Trophoblast cell (in vitro differentiated cells and primary cell): ENCODE measurements around the gene ZNF576.
"Not testable (repeated sequence)": the region's sequence is repeated elsewhere in the genome, so short reads cannot be mapped to it uniquely, and the experiment has no call there.

ENCODE experiments used
- DNase-seq, 2 donors: peaks; one replicate each; pipeline ENCODE4 v3.0.0-alpha.2; 2016
- H2AFZ ChIP-seq: 2 replicates; pipeline ENCODE4 v1.6.1; 2013; ENCODE audit warnings: low read length, moderate library complexity, mild to moderate bottlenecking; ENCODE audit not compliant: insufficient read depth, poor library complexity
- H2AK5ac ChIP-seq: 2 replicates; pipeline ENCODE4 v1.6.1; 2013; ENCODE audit warnings: mild to moderate bottlenecking, low read length
- H2BK120ac ChIP-seq: 2 replicates; pipeline ENCODE4 v1.6.1; 2013; ENCODE audit warnings: low read length, mild to moderate bottlenecking, moderate library complexity; ENCODE audit not compliant: insufficient read depth, poor library complexity
- H2BK12ac ChIP-seq: 2 replicates; pipeline ENCODE4 v1.6.1; 2013; ENCODE audit warnings: mild to moderate bottlenecking, low read length, moderate library complexity
- H2BK5ac ChIP-seq: 2 replicates; pipeline ENCODE4 v1.6.1; 2013; ENCODE audit warnings: low read length, low read depth, moderate library complexity, mild to moderate bottlenecking; ENCODE audit not compliant: poor library complexity
- H3K14ac ChIP-seq: 2 replicates; pipeline ENCODE4 v1.6.1; 2013; ENCODE audit warnings: mild to moderate bottlenecking, low read length
- H3K18ac ChIP-seq: 2 replicates; pipeline ENCODE4 v1.6.1; 2013; ENCODE audit warnings: mild to moderate bottlenecking, low read length
- H3K23ac ChIP-seq: 2 replicates; pipeline ENCODE4 v1.6.1; 2013; ENCODE audit warnings: low read length
- H3K27ac ChIP-seq: 2 replicates; pipeline ENCODE4 v1.5.1; 2013; ENCODE audit warnings: low read depth, mild to moderate bottlenecking, inconsistent platforms, low read length, moderate library complexity
- H3K27me3 ChIP-seq: 2 replicates; pipeline ENCODE4 v1.6.1; 2013; ENCODE audit warnings: inconsistent platforms, mild to moderate bottlenecking, low read length, moderate library complexity; ENCODE audit not compliant: insufficient read depth
- H3K36me3 ChIP-seq, 2 experiments: 1 replicate in 1 of 2; 2 replicates in 1 of 2; pipeline ENCODE4 v1.6.1; 2013; ENCODE audit warnings: low read length in 2 of 2, mild to moderate bottlenecking in 2 of 2, moderate library complexity in 1 of 2; ENCODE audit not compliant: insufficient read depth in 2 of 2, control insufficient read depth in 1 of 2
- H3K4ac ChIP-seq: 2 replicates; pipeline ENCODE4 v1.6.1; 2013; ENCODE audit warnings: low read depth, mild to moderate bottlenecking, low read length, moderate library complexity
- H3K4me1 ChIP-seq, 2 experiments: 1 replicate in 1 of 2; 2 replicates in 1 of 2; pipeline ENCODE4 v1.6.1; 2013; ENCODE audit warnings: low read length in 2 of 2, mild to moderate bottlenecking in 2 of 2, moderate library complexity in 1 of 2; ENCODE audit not compliant: insufficient read depth in 2 of 2, control insufficient read depth in 1 of 2
- H3K4me2 ChIP-seq: 2 replicates; pipeline ENCODE4 v1.6.1; 2013; ENCODE audit warnings: inconsistent platforms, mild to moderate bottlenecking, low read length, moderate library complexity
- H3K4me3 ChIP-seq: 2 replicates; pipeline ENCODE4 v1.5.1; 2013; ENCODE audit warnings: mild to moderate bottlenecking, low read depth, low read length, inconsistent platforms
- H3K79me1 ChIP-seq: one replicate; pipeline ENCODE4 v1.6.1; 2013; ENCODE audit warnings: low read length
- H3K79me2 ChIP-seq: 2 replicates; pipeline ENCODE4 v1.6.1; 2013; ENCODE audit warnings: low read length, mild to moderate bottlenecking; ENCODE audit not compliant: control insufficient read depth, insufficient read depth, poor library complexity
- H3K9ac ChIP-seq: 2 replicates; pipeline ENCODE4 v1.6.1; 2013; ENCODE audit warnings: mild to moderate bottlenecking, low read length
- H3K9me3 ChIP-seq: 2 replicates; pipeline ENCODE4 v1.6.1; 2013; ENCODE audit warnings: low read depth, mild to moderate bottlenecking, control low read depth, inconsistent platforms, low read length; ENCODE audit not compliant: insufficient read depth
- H4K12ac ChIP-seq: 2 replicates; pipeline ENCODE4 v1.6.1; 2013; ENCODE audit warnings: low read depth, mild to moderate bottlenecking, low read length, moderate library complexity
- H4K8ac ChIP-seq: 2 replicates; pipeline ENCODE4 v1.6.1; 2013; ENCODE audit warnings: low read depth, mild to moderate bottlenecking, low read length, moderate library complexity
- H4K91ac ChIP-seq: one replicate; pipeline ENCODE4 v1.6.1; 2013; ENCODE audit warnings: low read depth, mild to moderate bottlenecking, low read length, moderate library complexity
- WGBS: extraction: QIAGEN DNeasy Blood & Tissue Kit; methylation state at CpG from one replicate; pipeline ENCODE4 v1.1.7; 2013; ENCODE audit warnings: missing lambda C conversion rate; ENCODE audit not compliant: insufficient read length, insufficient coverage; ENCODE audit errors: extremely low coverage; 5-methylcytosine and 5-hydroxymethylcytosine counted together

Gene ZNF576

DNA sequence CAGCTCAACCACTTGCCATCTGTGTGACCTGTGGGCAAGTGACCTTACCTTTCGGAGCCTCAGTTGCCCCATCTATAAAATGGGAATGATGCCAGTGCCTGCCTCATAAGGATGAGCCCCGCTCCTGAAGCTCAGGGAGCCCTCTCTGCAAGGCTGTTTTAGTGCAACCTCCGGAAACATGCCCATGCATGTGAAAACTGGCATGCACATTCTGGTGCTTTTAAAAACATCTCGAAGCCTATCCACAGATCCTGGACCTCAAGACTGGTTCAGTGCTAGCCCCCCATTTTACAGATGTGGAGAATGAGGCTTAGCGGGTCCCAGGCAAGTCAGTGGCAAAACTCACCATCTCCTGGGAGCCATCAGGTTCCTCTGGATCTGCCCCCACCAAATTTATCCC is 37.7 kb downstream of the ZNF576 start:
- peaks cover 8% of the 10 kb centered on the region for H3K27me3 ChIP-seq
- H2BK12ac ChIP-seq: no peak overlapping the region
- H3K4ac ChIP-seq: no peak overlapping the region
- H3K9ac ChIP-seq: peak overlapping the region; percentile 15
- WGBS: no CpG with 5 or more reads among the region's 5 CpGs
- H3K4me3 ChIP-seq: no peak overlapping the region
- no peak overlapping the region for H4K8ac ChIP-seq
- DNase-seq: no peak
- H4K12ac ChIP-seq: no peak overlapping the region
- no peak overlapping the region for H3K14ac ChIP-seq
- H3K79me1 ChIP-seq: peaks cover 6% of the 10 kb centered on the region
- peaks cover 13 to 15% of the 10 kb centered on the region in 2 experiments for H3K4me1 ChIP-seq
- no peak overlapping the region for H2BK120ac ChIP-seq
- no peaks in the 10 kb centered on the region for H3K79me2 ChIP-seq
- H2AK5ac ChIP-seq: no peak overlapping the region
- no peak overlapping the region for H3K23ac ChIP-seq
- H3K36me3 ChIP-seq: no peaks in the 10 kb centered on the region
- no peak overlapping the region for H3K27ac ChIP-seq
- no peak overlapping the region for H3K4me2 ChIP-seq
- no peak overlapping the region for H2AFZ ChIP-seq
- H2BK5ac ChIP-seq: no peak overlapping the region
- H3K18ac ChIP-seq: no peak overlapping the region
- no peaks in the 10 kb centered on the region for H3K9me3 ChIP-seq
- no peak overlapping the region for H4K91ac ChIP-seq

- Histone ChIP-seq H3K9me3 (no peaks in the 10 kb centered on the region), H3K18ac (no peak overlapping the region), H3K4ac (no peak overlapping the region), H3K27ac (no peak overlapping the region), H2BK120ac (no peak overlapping the region), H4K12ac (no peak overlapping the region), H2BK5ac (no peak overlapping the region), H4K91ac (no peak overlapping the region), H3K36me3 (no peaks in the 10 kb centered on the region), H3K4me3 (no peak overlapping the region), H3K9ac (no peak overlapping the region), H3K4me2 (peak overlapping the region; percentile 55), H2AFZ (peak overlapping the region; percentile 5), H3K14ac (no peak overlapping the region), H2AK5ac (no peak overlapping the region), H3K79me2 (no peaks in the 10 kb centered on the region), H3K79me1 (peaks cover 6% of the 10 kb centered on the region), H3K23ac (no peak overlapping the region), H3K4me1 (peaks cover 13 to 15% of the 10 kb centered on the region in 2 experiments), H3K27me3 (peaks cover 13% of the 10 kb centered on the region), H2BK12ac (no peak overlapping the region), H4K8ac (peak overlapping the region; percentile 86)
- no CpG with 5 or more reads among the region's 5 CpGs for WGBS
- DNase-seq: no peak
Observed at GRCh38 chr19:43634506-43634871, 38.1 kb downstream of the ZNF576 start.

- H3K4me3 ChIP-seq: no peak overlapping the region
- peak overlapping the region; percentile 5 for H2AFZ ChIP-seq
- no peak overlapping the region for H2BK12ac ChIP-seq
- H4K12ac ChIP-seq: peak overlapping the region; percentile 57
- H3K27me3 ChIP-seq: peaks cover 15% of the 10 kb centered on the region
- H3K27ac ChIP-seq: no peak overlapping the region
- H3K36me3 ChIP-seq: no peaks in the 10 kb centered on the region
- peaks cover 6% of the 10 kb centered on the region for H3K79me1 ChIP-seq
- H2BK5ac ChIP-seq: no peak overlapping the region
- no peak overlapping the region for H3K23ac ChIP-seq
- H3K4ac ChIP-seq: no peak overlapping the region
- no CpG with 5 or more reads among the region's 17 CpGs for WGBS
- no peak overlapping the region for H3K18ac ChIP-seq
- DNase-seq: no peak
- H3K9ac ChIP-seq: no peak overlapping the region
- H4K8ac ChIP-seq: peak overlapping the region; percentile 86
- no peak overlapping the region for H4K91ac ChIP-seq
- peaks cover 2% of the 10 kb centered on the region for H3K9me3 ChIP-seq
- no peaks in the 10 kb centered on the region for H3K79me2 ChIP-seq
- H3K14ac ChIP-seq: peak overlapping the region; percentile 24
- H3K4me1 ChIP-seq: peaks cover 13 to 18% of the 10 kb centered on the region in 2 experiments
- peak overlapping the region; percentile 55 for H3K4me2 ChIP-seq
- no peak overlapping the region for H2AK5ac ChIP-seq
- no peak overlapping the region for H2BK120ac ChIP-seq
Observed at GRCh38 chr19:43634872-43635560, 38.6 kb downstream of the ZNF576 start.

DNA sequence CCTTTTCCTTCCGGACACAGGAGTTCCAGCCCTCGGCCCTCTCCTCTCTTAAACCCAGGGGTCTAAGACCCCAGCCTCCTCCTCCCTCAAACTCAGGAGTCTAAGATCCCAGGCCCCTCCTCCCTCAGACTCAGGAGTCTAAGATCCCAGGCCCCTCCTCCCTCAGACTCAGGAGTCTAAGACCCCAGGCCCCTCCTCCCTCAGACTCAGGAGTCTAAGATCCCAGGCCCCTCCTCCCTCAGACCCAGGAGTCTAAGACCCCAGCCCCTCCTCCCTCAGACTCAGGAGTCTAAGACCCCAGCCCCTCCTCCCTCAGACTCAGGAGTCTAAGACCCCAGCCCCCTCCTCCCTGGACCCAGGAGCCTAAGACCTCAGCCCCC is 39.2 kb downstream of the ZNF576 start:
- H3K18ac ChIP-seq: not testable (repeated sequence)
- no CpG with 5 or more reads among the region's 2 CpGs for WGBS

More for the DNA sequence above, 39.2 kb downstream of the ZNF576 start:
- H2BK5ac ChIP-seq, DNase-seq, H2AFZ ChIP-seq, H3K9me3 ChIP-seq, H3K36me3 ChIP-seq, H2BK120ac ChIP-seq, H3K4me3 ChIP-seq, H2BK12ac ChIP-seq, H3K14ac ChIP-seq, H3K9ac ChIP-seq, H3K23ac ChIP-seq, H3K79me1 ChIP-seq, H4K12ac ChIP-seq, H4K91ac ChIP-seq, H3K79me2 ChIP-seq, H3K27ac ChIP-seq, H2AK5ac ChIP-seq, H3K4ac ChIP-seq: not testable (repeated sequence)
- peaks cover 18% of the 10 kb centered on the region for H3K27me3 ChIP-seq
- peak overlapping the region; percentile 86 for H4K8ac ChIP-seq
- H3K4me1 ChIP-seq: peaks cover 13 to 21% of the 10 kb centered on the region in 2 experiments
- H3K4me2 ChIP-seq: peak overlapping the region; percentile 55
